Measurements from ENCODE around the gene NPHS1.
A peak's percentile ranks its signal among the peaks of the same experiment; 100 is the strongest.
"Not testable (repeated sequence)": the region's sequence is repeated elsewhere in the genome, so short reads cannot be mapped to it uniquely, and the experiment has no call there.

The NPHS1 gene

DNA sequence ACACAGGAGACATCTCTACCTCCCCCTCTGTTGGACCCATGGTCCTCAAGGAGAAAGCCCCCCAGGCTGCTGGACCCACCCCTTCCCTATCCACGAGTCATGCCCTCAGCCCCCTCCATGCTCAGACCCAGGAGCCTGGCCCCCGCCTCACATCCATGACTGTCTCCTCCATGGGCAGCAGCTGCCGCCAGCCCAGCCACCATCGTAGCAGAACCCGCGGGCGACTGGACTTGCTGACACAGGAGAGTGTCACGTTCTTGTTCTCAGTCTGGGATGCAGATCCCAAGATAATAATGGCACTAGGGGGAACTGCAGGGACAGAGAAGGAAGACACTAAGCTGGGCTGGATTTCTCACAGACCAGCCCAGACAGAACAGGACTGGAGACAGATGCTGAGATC lies 3.8 kb downstream of the NPHS1 start:
- DNase-seq (ENCODE audit: low spot score) = no peak

DNA sequence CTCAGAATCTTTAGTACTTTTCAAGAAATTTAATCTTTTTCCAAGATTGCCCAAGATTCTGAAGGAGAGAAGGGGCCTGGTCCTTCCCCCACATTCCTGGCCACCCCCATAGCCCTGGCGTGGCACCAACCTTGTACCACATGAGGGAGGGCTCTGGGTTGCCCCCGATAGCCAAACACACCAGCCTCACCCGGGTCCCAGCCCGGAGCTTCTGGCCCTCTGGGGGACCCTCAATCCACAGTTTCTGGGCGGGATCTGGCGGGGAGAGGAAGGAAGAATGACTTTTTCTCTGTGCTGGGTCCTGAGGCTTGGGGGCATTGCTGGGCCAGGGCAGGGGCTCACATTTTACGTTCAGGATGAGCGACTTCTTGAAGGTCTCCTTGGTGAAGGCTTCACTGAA lies 4.4 kb downstream of the NPHS1 start:
- DNase-seq (ENCODE audit: low spot score) = no peak

DNA sequence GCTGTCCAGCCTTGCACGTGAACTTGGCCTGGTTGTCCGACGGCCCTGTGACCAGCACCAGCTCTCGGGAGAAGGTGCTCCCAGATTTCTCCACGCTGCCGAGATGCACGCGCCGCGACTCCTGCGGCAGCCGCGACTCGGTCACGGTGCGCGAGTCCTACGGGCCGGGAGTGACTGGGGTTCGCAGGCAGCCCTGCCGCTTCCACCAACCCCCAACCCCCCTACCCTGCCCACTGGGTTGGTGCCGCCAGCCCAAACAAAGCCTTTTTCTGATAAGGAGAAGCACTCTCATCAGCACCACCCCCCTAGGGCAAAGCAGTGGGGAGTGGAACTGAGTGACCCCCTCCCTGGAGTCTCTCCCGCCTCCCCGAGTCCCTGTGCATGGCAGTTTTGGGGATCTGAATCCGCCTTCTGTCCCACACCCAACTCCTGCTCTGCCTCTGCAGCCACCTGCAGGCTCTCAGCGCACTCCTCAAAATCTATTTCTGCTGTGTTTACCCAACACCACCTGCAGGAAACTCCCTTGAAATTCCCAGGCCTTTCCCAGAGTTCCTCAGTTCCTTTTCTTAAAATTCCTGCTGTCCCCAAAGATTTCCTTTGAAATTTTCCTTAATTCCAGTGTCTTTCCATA lies 6.2 kb downstream of the NPHS1 start:
- DNase-seq (ENCODE audit: low spot score) = no peak

DNA sequence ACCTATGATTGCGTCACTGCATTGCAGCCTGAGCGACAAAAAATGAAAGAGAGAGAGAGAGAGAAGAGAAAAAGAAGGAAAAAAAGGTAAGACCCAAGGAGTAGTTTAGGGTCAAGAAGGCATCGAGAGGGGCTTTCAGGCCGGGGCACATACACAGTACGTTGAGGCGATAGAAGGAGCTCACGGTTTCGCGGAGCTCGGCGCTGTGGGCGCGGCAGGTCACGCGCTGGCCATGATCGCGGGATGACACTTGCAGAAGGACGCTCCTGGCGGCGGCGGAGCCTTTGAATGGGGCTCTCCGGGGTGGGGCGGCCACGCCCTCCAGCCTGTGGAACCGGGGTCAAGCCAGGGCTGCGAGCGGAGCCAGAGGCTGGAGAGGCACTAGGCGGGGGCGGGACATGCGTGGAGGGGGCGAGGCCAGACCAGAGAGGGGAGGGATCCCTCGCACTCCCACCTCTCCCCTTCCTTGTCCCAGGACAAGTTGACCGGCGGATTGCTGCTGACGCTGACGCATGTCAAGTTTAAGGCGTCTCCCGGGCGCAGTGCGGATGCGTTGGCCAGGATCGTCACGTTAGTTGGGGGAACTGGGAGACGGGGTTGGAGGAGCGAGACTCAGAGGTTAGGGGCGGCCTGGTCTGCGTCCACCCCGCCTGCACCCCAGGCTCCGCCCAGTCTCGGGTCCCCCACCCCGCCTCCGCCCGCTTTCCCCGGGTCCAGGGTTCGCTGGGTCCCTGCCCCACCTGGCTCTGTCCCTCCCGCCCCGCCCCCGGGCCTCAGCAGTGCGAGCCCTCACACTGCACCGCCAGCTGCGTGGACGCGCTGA lies 6.9 kb downstream of the NPHS1 start:
- DNase-seq (ENCODE audit: low spot score) = no peak

DNA sequence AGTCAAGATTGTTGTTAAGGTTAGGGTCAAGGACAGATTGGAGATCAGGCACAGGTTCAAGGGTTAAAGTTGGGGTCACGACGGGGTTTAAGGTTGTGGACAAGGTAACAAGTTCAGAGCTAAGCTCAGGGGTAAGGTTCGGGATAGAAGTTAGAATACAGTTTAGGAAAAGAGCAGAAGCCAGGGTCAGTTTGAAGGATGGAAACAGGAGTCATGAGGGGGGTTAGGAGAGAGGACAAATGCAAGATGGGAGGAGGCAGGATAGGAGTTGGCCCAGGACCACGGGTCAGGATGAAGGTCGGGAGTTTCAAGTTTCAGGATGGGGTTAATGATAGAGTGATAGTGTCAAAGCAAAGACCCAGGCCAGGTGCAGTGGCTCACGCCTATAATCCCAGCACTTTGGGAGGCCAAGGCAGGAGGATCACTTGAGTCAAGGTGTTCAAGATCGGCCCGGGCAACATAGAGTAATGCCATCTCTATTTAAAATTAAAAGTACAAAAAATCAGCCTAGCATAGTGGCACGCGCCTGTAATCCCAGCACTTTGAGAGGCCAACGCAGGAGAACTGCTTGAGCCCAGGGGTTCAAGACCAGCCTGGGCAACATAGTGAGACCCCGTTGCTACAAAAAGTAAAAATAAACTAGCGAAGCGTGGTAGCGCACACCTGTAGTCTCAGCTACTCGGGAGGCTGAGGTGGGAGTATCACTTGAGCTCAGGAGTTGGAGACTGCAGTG lies 7.7 kb downstream of the NPHS1 start:
- DNase-seq (ENCODE audit: low spot score) = no peak

DNA sequence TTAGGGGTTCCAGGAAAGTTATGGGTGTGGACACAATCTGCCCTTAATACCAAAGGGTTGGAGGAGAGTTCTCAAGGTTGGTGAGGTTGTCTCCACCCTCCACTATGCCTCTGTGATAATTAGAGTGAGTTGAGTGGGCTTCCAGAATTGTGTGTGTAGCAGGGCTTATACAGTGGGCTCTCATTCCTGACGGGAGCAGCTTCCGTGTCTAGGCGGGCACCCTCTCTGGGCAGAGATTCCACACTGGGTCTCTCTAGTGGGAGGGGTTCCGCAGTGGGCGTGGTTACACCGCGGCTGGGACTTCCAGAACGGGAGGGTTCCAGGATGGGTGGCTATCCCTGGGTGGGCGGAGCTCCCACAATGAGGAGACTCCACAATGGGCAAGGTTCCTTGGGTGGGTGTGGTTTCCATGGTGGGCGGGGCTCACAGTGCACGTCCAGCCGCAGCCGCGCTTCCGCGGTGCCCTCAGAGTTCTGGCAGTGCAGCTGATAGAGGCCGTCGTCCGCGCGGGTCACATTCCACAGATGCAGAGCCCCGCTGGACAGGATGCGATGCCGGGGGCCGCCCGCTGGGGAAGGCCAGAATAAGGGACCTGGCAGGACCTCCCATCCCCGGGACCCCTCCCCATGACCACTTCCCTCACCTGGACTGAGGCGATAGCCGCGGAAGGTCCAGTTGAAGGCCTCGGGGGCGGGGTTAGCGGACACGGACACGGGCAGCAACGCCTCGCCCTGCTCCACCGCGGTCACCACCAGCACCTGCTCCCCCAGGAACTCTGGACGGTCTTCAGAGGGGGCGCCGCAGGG lies 8.4 kb downstream of the NPHS1 start:
- DNase-seq (ENCODE audit: low spot score) = no peak

DNA sequence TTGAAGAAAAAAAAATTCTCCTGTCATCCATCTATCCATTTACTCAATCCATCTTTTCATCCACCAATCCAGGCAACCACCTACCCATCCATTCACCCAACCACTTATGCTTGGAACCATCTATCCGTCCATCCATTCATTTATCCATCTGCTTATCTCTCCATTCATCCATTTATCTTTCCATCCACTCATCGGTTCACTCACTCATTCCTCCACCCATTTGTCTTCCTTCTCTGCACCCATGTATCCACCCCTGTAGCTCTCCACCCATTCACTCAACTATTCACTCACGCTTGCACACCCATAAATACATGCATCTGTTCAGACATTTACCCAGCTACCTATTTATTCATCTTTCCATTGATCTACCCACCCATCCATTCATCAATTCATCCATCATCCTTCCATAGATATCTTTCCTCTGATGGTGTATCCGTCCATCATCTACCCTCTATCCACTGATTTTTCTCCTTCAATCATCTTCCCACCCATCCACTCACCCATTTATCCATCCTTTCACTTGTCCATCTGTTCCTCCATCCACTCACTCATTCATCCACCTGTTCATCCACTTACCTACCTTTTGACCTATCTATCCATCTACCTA lies 9.5 kb downstream of the NPHS1 start:
- no peak for DNase-seq (ENCODE audit: low spot score)

DNA sequence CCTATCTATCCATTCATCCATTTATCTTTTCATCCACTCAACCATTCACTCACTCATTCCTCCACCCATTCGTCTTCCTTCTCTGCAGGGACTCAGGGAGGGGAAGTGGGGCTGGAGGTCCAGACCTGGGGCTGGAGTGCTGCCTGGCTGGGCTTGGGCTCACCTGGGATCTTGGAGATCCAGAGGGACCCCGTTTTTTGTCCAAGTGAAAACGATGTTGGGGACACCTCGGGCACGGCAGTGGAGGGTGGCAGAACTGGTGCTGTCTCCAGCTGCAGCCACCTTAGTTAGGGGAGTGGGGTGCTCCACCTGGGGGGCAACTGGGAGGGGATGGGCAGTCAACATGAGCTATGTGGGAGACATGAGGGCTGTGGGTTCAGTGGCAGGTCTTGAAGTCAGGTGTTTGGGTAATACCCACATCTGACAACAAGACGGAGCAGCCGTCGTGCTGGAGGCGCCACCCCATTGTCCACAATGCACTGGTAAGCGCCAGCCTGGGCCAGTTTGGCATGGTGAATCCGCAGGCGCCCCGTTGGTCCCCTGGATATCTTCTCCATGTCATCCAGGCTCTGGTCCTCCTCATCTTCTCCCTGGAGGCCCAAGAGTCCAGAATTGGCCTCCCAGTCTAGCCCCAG lies 10.2 kb downstream of the NPHS1 start:
- no peak for DNase-seq (ENCODE audit: low spot score)

DNA sequence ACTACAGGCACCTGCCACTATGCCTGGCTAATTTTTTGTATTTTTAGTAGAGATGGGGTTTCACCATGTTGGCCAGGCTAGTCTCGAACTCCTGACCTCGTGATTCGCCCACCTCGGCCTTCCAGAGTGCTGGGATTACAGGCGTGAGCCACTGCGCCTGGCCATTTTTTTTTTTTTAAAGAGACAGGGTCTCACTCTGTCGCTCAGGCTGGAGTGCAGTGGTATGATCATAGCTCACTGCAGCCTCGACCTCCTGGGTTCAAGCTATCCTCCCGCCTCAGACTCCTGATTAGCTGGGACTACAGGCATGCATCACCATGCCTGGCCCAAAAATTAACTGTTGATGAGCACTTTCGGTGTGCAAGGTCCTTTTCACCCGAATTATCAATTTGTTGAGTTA lies 16.2 kb downstream of the NPHS1 start:
- DNase-seq (ENCODE audit: low spot score) = not testable (repeated sequence)

DNA sequence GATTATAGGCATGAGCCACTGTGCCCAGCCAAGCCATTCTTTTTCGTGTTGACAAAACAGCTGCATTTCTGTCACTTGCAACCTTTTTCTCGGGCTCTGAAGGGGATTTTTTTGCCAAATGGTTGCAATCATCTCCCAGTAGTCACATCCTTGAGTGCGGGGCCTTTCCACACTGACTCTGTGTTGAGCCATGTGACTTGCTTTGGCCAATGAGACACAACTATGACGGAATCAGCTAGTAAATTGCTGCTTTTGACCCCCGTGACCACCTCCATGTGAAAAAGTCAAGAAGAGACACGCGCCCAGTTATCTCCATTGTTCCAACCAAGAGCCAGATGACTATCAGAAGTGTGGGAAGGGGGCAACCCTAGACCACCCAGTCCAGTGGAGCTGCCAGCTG lies 18.3 kb downstream of the NPHS1 start:
- no peak for DNase-seq (ENCODE audit: low spot score)

DNA sequence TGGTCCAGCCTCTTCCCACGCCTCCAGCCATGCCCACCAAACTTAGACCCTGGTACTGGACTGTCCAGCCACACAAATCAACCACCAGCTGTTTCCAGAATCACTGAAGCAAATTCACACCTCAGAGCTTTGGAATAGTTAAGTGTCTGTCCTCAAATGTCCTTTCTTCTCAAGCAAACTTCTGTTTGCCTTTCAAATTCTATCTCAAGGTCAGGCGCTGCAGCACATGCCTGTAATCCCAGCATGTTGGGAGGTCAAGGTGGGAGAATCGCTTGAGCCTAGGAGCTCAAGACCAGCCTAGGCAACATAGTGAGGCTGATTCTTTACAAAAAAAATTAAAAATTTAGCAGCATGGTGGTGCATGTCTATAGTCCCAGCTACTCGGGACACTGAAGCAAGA lies 20.2 kb downstream of the NPHS1 start:
- DNase-seq (ENCODE audit: low spot score) = no peak

DNA sequence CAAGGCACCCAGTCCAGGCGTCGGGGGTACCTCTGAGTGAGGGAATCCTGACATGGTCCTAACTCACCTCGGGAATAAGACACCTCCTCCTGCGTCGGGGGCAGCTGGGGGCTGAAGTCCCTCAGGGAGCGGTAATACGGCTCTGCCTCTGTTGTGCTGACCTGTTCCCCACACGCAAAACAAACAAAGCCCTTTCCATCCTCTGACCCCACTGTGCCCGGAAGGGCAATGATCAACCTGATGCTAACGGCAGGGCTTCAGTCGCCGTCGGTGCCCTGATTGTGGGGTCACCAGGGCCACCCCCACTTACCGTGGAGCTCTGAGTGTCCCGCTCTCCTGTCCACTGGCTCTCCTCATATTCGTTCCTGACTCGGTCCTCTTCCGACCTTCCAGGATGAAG lies 21.3 kb downstream of the NPHS1 start:
- DNase-seq (ENCODE audit: low spot score) = no peak

DNA sequence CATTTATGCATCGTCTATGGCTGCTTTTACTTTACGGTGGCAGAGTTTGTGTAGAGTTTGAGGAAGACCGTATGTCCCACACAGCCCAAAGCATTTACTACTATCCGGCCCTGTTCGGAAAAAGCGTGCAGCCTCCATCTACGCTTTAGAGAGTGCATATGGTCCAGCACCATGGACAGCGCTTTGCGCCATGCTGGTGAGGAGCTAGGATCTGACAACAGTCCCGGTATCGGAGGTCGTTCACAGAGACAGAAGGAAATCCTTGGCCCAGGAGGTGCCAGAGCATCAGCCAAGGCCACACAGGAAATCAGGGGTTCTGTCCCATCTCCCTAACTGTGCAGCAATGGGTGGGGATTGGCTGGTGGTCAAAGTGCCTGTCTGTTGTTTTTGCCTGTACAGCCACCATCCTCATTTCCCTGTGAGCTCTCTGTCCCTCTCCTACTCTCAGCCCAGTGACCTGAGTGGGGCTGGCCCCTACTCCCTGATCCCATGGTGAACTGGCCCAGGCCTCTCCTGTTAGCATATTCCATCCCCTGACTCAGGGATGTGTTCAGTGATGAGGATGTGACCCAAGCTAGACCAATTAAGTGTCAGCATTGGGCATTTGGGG lies 23.5 kb downstream of the NPHS1 start:
- peak; percentile 70 for DNase-seq (ENCODE audit: low spot score)

DNA sequence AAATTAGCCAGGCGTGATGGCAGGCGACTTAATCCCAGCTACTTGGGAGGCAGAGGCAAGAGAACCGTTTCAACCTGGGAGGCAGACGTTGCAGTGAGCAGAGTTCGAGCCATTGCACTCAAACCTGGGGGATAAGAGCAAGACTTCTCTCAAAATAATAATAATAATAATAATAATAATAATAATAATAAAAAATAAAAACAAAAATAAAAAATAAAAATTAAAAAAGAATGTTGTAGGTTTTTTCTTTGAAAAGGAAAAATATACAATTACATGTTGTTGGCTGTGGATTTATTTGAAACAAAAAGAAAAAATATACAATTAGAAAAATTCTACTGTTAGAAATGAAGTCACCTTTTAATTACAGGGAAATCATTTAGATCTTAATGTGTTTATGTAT lies 28.2 kb downstream of the NPHS1 start:
- no peak for DNase-seq (ENCODE audit: low spot score)

DNA sequence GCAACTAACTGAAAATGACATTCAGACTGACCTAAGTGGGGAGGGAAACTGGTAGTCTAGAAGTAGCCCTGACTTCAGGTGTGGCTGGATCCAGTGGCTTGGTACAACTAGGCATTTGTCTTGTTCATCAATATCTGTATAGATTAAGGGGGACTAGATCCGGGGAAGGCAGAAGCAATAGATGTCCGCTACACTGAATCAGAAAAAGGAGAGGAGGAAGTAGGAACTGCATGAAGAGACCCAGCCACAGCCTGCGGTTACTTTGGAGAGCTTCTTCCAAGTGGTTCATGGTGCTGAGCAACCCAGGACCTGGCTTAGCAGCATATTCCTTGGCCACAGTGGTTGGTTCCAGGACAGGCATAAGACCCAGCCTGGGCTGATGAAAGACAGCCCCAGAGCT lies 29.7 kb downstream of the NPHS1 start:
- DNase-seq (ENCODE audit: low spot score) = no peak

DNA sequence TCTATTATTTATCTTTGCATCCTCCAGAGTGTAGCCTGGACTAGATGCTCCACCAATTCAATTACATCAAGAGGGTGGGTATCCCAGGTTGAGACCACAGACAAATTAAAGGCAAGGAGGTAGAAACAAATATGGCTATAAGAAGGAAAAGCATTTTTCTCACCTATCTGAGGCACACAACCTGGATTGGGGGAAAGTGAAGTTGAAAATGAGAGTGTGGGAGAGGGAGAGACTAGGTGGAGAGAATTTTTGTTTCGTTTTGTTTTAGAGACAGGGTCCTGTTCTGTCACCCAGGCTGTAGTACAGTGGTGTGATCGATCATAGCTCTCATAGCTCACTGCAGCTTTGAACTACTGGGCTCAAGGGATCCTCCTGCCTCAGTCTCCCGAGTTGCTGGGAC lies 33.9 kb downstream of the NPHS1 start:
- no peak for DNase-seq (ENCODE audit: low spot score)

DNA sequence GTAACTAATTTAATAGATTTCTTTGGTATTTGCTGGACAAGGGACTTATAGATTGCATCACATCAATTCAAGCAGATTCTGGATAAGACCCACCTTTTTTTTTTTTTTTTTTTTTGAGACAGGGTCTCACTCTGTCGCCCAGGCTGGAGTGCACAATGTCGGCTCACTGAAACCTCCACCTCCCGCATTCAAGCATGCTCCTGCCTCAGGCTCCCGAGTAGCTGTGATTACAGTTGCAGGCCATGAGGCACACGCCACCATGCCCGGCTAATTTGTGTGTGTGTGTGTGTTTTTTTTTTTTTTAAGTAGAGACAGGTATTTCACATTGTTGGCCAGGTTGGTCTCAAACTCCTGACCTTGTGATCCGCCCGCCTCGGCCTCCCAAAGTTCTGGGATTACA lies 35.5 kb downstream of the NPHS1 start:
- DNase-seq (ENCODE audit: low spot score) = no peak

DNA sequence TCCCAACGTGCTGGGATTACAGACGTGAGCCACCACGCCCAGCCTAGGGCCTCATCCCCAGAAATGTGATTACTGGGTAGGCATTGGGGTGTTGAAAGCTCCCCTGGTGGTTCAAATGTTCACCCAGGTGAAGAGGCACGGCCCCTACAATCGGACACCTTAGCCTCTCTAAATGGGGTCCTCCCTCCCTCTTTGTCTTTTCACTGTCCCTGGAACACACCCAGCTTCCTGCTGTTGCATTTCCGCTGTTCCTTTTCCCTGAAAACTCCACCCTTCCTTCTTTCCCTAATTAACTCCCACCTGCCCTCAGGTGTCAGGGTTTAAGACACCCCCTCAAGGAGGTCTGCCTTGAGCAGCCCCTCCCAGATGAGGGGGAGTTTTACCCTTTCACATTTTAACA lies 36.0 kb downstream of the NPHS1 start:
- no peak for DNase-seq (ENCODE audit: low spot score)

DNA sequence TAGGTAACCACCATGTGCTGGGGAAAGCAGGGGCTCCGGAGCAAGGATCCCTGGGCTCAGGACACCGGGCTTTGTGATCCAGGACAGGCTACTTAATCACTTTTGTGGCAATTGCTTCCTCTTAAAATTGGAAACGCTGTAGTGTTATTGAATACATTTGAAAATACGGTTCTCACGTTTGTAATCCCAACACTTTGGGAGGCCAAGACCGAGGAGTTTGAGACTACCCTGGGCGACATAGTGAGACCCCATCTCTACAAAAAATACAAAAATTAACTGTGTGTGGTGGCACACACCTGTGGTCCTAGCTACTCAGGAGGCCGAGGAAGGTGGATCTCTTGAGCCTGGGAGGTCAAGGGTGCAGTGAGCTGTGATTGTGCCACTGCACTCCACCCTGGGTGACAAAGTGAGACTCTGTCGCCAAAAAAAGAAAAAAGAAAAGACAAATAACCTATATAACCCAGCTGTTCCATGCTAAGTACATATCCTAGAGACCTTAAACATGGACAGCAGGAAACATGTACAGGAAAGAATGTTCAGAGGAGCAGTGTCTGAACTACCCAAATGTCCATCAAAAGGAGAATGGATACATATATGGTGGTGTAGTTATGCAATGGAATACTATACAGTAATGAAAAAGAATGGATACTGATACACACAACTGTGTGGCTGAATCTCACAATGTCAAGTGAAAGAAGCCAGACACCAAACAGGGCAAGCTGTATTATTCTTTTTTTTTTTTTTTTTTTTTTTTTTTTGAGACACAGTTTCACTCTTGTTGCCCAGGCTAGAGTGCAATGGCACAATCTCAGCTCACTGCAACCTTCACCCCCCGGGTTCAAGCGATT lies 39.0 kb downstream of the NPHS1 start:
- no peak for DNase-seq (ENCODE audit: low spot score)
